ENCODE data around the gene SLC6A19.

DNA sequence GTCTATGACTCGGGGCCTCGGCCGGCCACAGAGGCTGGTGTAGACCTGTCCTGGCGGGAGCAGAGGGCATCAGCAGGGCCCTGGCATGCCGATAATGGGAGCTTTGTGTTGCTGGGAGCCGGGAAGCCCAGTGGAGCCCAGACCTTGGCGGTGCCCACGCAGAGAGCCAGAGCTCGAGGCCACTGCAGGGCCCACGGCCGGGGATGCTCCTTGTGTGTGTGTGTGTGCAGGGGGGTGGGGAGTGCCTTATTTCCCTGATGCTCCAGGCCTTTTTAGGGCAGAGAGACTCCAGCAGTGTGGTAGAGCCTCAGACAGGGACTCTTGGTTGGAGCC lies 18.3 kb downstream of the SLC6A19 start:
- TF ChIP-seq, protein P1, sequence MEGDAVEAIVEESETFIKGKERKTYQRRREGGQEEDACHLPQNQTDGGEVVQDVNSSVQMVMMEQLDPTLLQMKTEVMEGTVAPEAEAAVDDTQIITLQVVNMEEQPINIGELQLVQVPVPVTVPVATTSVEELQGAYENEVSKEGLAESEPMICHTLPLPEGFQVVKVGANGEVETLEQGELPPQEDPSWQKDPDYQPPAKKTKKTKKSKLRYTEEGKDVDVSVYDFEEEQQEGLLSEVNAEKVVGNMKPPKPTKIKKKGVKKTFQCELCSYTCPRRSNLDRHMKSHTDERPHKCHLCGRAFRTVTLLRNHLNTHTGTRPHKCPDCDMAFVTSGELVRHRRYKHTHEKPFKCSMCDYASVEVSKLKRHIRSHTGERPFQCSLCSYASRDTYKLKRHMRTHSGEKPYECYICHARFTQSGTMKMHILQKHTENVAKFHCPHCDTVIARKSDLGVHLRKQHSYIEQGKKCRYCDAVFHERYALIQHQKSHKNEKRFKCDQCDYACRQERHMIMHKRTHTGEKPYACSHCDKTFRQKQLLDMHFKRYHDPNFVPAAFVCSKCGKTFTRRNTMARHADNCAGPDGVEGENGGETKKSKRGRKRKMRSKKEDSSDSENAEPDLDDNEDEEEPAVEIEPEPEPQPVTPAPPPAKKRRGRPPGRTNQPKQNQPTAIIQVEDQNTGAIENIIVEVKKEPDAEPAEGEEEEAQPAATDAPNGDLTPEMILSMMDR (tag by site-specific recombination; IDR thresholded peaks at IDR 0.05): no peak
- TF ChIP-seq ZNF830 (tag by site-specific recombination; IDR thresholded peaks at IDR 0.05; ENCODE audit: low read depth) (no peak), KLF7 (tag by site-specific recombination; IDR thresholded peaks at IDR 0.05; ENCODE audit: borderline replicate concordance) (no peak), ZNF394 (tag by site-specific recombination; IDR thresholded peaks at IDR 0.05; ENCODE audit: borderline replicate concordance) (no peak), ZNF138 (tag by site-specific recombination; IDR thresholded peaks at IDR 0.05; ENCODE audit: borderline replicate concordance) (no peak), YY2 (tag by site-specific recombination; IDR thresholded peaks at IDR 0.05) (no peak), ZNF791 (tag by site-specific recombination; IDR thresholded peaks at IDR 0.05) (no peak), OVOL3 (tag by site-specific recombination; IDR thresholded peaks at IDR 0.05) (no peak), ZSCAN16 (tag by site-specific recombination; IDR thresholded peaks at IDR 0.05) (no peak)
- TF ChIP-seq, protein P2, sequence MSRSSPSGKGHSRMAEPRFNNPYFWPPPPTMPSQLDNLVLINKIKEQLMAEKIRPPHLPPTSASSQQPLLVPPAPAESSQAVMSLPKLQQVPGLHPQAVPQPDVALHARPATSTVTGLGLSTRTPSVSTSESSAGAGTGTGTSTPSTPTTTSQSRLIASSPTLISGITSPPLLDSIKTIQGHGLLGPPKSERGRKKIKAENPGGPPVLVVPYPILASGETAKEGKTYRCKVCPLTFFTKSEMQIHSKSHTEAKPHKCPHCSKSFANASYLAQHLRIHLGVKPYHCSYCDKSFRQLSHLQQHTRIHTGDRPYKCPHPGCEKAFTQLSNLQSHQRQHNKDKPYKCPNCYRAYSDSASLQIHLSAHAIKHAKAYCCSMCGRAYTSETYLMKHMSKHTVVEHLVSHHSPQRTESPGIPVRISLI (tag by site-specific recombination; IDR thresholded peaks at IDR 0.05): no peak
- TF ChIP-seq, protein P3, sequence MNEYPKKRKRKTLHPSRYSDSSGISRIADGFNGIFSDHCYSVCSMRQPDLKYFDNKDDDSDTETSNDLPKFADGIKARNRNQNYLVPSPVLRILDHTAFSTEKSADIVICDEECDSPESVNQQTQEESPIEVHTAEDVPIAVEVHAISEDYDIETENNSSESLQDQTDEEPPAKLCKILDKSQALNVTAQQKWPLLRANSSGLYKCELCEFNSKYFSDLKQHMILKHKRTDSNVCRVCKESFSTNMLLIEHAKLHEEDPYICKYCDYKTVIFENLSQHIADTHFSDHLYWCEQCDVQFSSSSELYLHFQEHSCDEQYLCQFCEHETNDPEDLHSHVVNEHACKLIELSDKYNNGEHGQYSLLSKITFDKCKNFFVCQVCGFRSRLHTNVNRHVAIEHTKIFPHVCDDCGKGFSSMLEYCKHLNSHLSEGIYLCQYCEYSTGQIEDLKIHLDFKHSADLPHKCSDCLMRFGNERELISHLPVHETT (tag by site-specific recombination; IDR thresholded peaks at IDR 0.05): no peak
- TF ChIP-seq, protein P4, sequence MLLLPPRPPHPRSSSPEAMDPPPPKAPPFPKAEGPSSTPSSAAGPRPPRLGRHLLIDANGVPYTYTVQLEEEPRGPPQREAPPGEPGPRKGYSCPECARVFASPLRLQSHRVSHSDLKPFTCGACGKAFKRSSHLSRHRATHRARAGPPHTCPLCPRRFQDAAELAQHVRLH (tag by site-specific recombination; IDR thresholded peaks at IDR 0.05): no peak
